Effector memory CD8-positive, alpha-beta T cell (primary cell): ENCODE data around the gene GARIN6.

Experiments
- ATAC-seq: fragments of 150-1000 bp; cut with Tn5 transposase; replicated peaks from 2 replicates; pipeline ENCODE4 v1.10.0; 2021; ENCODE audit warnings: mild to moderate bottlenecking, moderate library complexity
- DNase-seq, 3 experiments: peaks; one replicate each; pipeline ENCODE4 v3.0.0; 2021
- H3K27ac Mint-ChIP-seq, 2 donors: one replicate each; pipeline ENCODE4 v1.8.0; 2022; ENCODE audit warnings: mild to moderate bottlenecking in 2 of 2, mixed read lengths in 2 of 2, moderate library complexity in 2 of 2
- H3K27me3 Mint-ChIP-seq, 2 donors: one replicate each; pipeline ENCODE4 v1.8.0; 2022; ENCODE audit warnings: mixed read lengths in 2 of 2
- H3K36me3 Mint-ChIP-seq: one replicate; pipeline ENCODE4 v1.8.0; 2022; ENCODE audit warnings: mild to moderate bottlenecking, moderate library complexity, mixed read lengths; ENCODE audit not compliant: insufficient read depth
- H3K4me1 Mint-ChIP-seq, 2 donors: one replicate each; pipeline ENCODE4 v1.8.0; 2022; ENCODE audit warnings: low read depth in 2 of 2, mixed read lengths in 2 of 2
- H3K4me3 Mint-ChIP-seq, 2 donors: one replicate each; pipeline ENCODE4 v1.8.0; 2022; ENCODE audit warnings: mild to moderate bottlenecking in 2 of 2, mixed read lengths in 2 of 2, moderate library complexity in 2 of 2
- H3K9me3 Mint-ChIP-seq, 2 donors: one replicate each; pipeline ENCODE4 v1.8.0; 2022; ENCODE audit warnings: mixed read lengths in 2 of 2

The GARIN6 gene

GRCh38 chr12:99658671-99659349 is 11.3 kb downstream of the GARIN6 start:
- H3K9me3 Mint-ChIP-seq: peaks cover 0 to 8% of the 10 kb centered on the region in 2 donors
- no peak overlapping the region for H3K4me3 Mint-ChIP-seq
- H3K27ac Mint-ChIP-seq: no peak overlapping the region
- H3K36me3 Mint-ChIP-seq: no peaks in the 10 kb centered on the region
- H3K4me1 Mint-ChIP-seq: no peaks in the 10 kb centered on the region
- ATAC-seq (no peak), DNase-seq (no peak)
- no peaks in the 10 kb centered on the region for H3K27me3 Mint-ChIP-seq

- Mint-ChIP-seq H3K27ac (no peak overlapping the region), H3K4me1 (no peaks in the 10 kb centered on the region), H3K4me3 (no peak overlapping the region), H3K9me3 (peaks cover 0 to 6% of the 10 kb centered on the region in 2 donors), H3K36me3 (peaks cover 7% of the 10 kb centered on the region), H3K27me3 (no peaks in the 10 kb centered on the region)
- no peak for ATAC-seq
- DNase-seq: no peak
Measured at GRCh38 chr12:99670635-99671034, 23.1 kb downstream of the GARIN6 start.

- H3K4me1 Mint-ChIP-seq: no peaks in the 10 kb centered on the region
- no peak overlapping the region for H3K27ac Mint-ChIP-seq
- DNase-seq: no peak
- H3K4me3 Mint-ChIP-seq: no peak overlapping the region
- peaks cover 11 to 15% of the 10 kb centered on the region in 2 donors for H3K9me3 Mint-ChIP-seq
- peaks cover 3% of the 10 kb centered on the region for H3K36me3 Mint-ChIP-seq
- no peaks in the 10 kb centered on the region for H3K27me3 Mint-ChIP-seq
- no peak for ATAC-seq
Measured at GRCh38 chr12:99680276-99680675, 32.7 kb downstream of the GARIN6 start.

DNA sequence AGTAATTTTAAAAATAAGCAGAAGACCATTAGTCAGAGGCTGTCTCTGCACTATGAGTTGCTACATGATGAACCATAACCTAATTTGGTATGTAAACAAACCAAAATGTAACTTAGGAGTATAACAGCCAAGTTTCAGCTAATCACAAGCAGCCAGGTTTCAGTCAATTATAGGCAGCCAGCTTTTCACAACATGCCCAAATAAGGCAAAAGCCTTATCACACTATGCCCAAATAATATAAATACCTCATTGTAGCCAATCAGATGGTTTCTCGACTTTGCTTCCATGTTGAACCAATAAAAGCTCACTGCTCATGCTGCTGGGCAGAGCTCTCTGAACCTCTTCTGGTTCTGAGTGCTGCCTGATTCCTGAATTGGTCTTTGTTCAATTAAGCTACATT is 38.6 kb downstream of the GARIN6 start:
- H3K36me3 Mint-ChIP-seq: no peaks in the 10 kb centered on the region
- no peak overlapping the region for H3K27ac Mint-ChIP-seq
- H3K27me3 Mint-ChIP-seq: no peaks in the 10 kb centered on the region
- no peak for ATAC-seq
- no peak for DNase-seq
- H3K4me1 Mint-ChIP-seq: no peaks in the 10 kb centered on the region
- H3K4me3 Mint-ChIP-seq: no peak overlapping the region
- H3K9me3 Mint-ChIP-seq: peaks cover 11 to 18% of the 10 kb centered on the region in 2 donors

- H3K27ac Mint-ChIP-seq: no peak overlapping the region
- ATAC-seq: no peak
Measured at GRCh38 chr12:99695050-99695449, 47.5 kb downstream of the GARIN6 start.

More at GRCh38 chr12:99695050-99695449, 47.5 kb downstream of the GARIN6 start:
- H3K4me1 Mint-ChIP-seq: no peaks in the 10 kb centered on the region
- H3K36me3 Mint-ChIP-seq: no peaks in the 10 kb centered on the region
- H3K4me3 Mint-ChIP-seq: no peak overlapping the region
- DNase-seq: no peak
- no peaks in the 10 kb centered on the region for H3K27me3 Mint-ChIP-seq
- peaks cover 2 to 7% of the 10 kb centered on the region in 2 donors for H3K9me3 Mint-ChIP-seq
